GM21367 (cell line): ENCODE measurements around the gene FBRSL1.
"Not testable (repeated sequence)": the region's sequence is repeated elsewhere in the genome, so short reads cannot be mapped to it uniquely, and the experiment has no call there.

Experiments used
- ATAC-seq: cut with Tn5 transposase; IDR thresholded peaks from one replicate; pipeline ENCODE4 v1.9.1; 2021; ENCODE audit not compliant: unreplicated experiment

FBRSL1 gene

GRCh38 chr12:132470397-132470796 lies 19.6 kb upstream of the FBRSL1 start:
- ATAC-seq, result no peak

- no peak for ATAC-seq
These were observed 18.7 kb upstream of the FBRSL1 start for GRCh38 chr12:132471011-132471857.

DNA sequence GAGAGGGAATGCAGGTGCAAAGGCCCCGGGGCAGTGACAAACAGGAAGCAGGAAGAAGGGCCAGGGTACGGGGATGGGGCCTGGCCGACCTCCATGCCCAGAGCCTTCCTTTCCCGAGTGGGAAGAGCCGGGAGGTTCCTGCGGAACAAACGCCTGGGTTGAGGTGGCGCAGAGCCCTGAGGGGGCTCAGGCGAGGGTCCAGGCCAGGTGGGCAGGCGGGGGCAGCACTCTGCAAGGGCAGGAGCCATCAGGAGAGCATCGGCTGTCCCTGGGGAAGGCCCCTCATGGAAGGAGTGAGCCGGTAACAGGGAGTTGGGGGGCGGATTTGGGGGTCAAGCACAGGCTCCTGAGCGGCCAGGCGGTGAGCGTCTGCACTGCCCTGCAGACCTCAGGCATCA lies 18.1 kb upstream of the FBRSL1 start:
- ATAC-seq, result no peak

- no peak for ATAC-seq
These were observed 17.6 kb upstream of the FBRSL1 start for GRCh38 chr12:132472386-132472785.

DNA sequence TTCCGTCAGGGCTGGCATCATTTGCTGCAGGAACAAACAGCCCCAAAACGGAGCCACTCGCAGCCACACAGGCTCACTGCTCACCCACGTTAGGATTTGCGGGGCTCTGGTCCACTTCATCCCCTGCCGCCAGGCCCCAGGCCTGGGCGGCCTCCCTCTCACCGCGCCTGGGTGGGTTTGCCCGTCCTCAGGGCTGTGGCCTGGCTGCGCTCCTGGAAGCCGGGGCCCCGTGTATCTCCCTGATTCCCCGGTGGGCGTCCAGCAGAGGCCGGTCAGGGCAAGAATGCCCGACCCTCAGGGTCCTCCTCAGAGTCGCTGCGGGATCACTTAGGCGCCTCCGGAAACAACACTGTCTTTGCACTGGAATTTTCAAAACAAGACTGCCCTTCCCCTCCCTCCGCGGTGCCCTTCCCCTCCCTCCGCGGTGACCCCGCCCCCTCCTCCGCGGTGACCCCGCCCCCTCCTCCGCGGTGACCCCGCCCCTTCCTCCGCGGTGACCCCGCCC lies 15.7 kb upstream of the FBRSL1 start:
- no peak for ATAC-seq

GRCh38 chr12:132474799-132475303 lies 15.1 kb upstream of the FBRSL1 start:
- not testable (repeated sequence) for ATAC-seq

GRCh38 chr12:132475304-132476037 lies 14.5 kb upstream of the FBRSL1 start:
- ATAC-seq, result no peak

GRCh38 chr12:132476038-132476414 lies 13.9 kb upstream of the FBRSL1 start:
- ATAC-seq, result no peak

- no peak for ATAC-seq
These were observed 13.5 kb upstream of the FBRSL1 start for GRCh38 chr12:132476421-132476820.

DNA sequence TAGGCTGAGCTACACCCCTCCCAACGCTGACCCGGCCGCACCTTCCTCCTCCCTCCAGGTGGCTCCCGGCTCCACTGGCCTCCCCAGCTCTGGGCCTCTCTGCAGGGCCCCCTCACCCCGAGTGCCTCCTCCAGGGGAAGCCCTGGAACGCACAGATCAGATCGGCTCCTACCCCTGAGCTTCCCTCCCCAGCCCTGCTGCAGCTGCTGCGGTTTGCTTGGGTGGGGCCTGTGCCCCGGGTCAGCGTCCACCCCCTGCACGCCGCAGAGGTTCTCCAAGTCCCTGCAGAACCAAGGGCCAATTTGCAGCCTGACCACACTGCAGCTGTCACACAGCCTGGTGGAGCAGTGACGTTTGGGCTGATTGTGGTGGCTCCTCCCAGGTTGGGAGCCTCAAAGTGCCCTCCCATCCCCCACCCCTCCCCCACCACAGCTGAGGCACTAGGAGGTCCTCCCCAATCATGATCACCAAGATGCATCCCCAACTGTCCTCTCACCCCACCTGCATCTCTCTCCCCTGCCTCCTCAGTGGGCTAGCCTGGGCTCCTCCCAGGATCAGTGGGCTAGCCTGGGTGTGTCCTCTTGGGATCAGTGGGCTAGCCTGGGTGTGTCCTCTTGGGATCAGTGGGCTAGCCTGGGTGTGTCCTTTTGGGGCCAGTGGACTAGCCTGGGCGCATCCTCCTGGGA lies 12.8 kb upstream of the FBRSL1 start:
- no peak for ATAC-seq

GRCh38 chr12:132477703-132478432 lies 12.1 kb upstream of the FBRSL1 start:
- no peak for ATAC-seq

DNA sequence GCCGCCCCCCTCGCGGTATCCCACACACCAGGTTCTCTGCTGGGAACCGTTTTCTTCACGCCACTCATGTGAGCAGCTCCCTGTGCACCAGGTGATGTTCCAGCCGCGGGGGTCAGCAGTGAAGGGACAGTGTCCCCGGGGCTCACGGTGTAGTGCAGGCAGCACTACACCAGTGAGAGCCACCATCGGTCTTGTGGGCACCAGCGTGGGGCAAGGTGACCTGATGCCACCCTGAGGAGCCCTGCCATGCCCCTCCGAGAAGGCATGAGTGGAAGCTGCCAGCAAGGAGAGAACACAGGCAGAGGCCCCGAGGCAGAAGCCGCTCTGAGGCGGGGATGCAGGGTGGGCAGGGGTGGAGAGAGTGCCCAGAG lies 11.5 kb upstream of the FBRSL1 start:
- no peak for ATAC-seq

DNA sequence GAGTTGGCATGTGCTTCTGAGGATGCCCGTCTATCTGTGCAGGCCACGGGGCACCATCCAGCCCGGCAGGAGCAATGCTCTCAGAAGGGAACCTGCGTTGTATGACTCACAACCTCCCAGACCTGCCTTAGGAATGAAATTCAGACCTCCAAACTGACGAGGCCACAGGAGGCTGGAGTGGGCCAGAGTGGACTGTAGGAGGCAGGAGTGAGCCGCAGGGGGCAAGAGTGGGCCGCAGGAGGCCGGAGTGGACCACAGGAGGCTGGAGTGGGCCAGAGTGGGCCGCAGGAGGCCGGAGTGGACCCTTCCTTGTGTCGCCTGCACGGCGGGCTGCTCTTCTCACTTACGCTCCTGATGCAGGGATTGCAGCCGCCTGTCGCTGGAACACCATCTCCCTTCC lies 11.1 kb upstream of the FBRSL1 start:
- no peak for ATAC-seq

- ATAC-seq, result no peak
These were observed 10.7 kb upstream of the FBRSL1 start for GRCh38 chr12:132479291-132479690.

GRCh38 chr12:132479938-132480622 lies 9.9 kb upstream of the FBRSL1 start:
- no peak for ATAC-seq

DNA sequence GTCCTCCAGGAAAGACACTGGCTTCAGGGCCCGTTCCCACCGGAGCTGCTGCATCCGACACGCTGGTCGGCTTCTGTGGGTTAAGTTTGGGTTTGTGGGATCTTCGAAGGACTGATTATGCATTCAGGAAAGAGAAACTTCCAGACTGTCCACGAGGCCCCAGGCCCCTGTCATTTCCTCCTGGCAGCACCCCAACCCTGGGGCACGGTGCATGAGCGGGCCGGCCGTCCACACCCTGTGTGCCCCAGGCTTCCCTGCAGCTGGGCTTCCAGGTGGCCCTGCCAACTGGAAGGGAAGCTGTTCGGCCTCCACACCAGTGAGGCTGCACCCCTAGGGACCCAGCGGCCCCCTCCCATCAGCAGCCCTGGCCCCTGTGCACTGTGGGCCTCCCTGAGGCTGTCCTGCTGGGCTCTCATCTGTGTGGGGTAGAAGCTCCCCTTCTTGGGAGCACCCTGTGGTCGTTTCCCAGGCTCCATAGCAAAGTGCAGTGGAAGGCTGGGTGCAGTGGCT lies 9.3 kb upstream of the FBRSL1 start:
- ATAC-seq, result no peak

- no peak for ATAC-seq
These were observed 8.6 kb upstream of the FBRSL1 start for GRCh38 chr12:132481345-132481744.

- no peak for ATAC-seq
These were observed 7.9 kb upstream of the FBRSL1 start for GRCh38 chr12:132481771-132482745.

GRCh38 chr12:132482771-132483170 lies 7.2 kb upstream of the FBRSL1 start:
- no peak for ATAC-seq
